ENCODE measurements around the gene CEP68.
"Not testable (repeated sequence)": the region's sequence is repeated elsewhere in the genome, so short reads cannot be mapped to it uniquely, and the experiment has no call there.

DNA sequence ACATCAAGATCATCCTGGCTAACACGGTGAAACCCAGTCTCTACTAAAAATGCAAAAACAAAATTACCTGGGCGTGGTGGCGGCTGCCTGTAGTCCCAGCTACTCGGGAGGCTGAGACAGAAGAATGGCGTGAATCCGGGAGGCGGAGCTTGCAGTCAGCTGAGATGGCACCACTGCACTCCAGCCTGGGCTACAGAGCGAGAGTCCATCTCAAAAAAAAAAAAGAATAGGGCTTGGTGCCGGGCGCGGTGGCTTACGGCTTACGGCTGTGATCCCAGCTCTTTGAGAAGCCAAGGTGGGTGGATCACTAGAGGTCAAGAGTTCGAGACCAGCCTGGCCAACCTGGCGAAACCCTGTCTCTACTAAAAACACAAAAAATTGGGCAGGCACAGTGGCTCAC is 76.7 kb downstream of the CEP68 start:
- not testable (repeated sequence) for TF ChIP-seq POLR2AphosphoS5 (IDR thresholded peaks at IDR 0.05; ENCODE audit: insufficient read depth in 1 of 2, low read depth in 1 of 2)
- TF ChIP-seq, protein P1, sequence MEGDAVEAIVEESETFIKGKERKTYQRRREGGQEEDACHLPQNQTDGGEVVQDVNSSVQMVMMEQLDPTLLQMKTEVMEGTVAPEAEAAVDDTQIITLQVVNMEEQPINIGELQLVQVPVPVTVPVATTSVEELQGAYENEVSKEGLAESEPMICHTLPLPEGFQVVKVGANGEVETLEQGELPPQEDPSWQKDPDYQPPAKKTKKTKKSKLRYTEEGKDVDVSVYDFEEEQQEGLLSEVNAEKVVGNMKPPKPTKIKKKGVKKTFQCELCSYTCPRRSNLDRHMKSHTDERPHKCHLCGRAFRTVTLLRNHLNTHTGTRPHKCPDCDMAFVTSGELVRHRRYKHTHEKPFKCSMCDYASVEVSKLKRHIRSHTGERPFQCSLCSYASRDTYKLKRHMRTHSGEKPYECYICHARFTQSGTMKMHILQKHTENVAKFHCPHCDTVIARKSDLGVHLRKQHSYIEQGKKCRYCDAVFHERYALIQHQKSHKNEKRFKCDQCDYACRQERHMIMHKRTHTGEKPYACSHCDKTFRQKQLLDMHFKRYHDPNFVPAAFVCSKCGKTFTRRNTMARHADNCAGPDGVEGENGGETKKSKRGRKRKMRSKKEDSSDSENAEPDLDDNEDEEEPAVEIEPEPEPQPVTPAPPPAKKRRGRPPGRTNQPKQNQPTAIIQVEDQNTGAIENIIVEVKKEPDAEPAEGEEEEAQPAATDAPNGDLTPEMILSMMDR (IDR thresholded peaks at IDR 0.05), result not testable (repeated sequence)
